Measurements from ENCODE around the gene TBC1D5.

DNA sequence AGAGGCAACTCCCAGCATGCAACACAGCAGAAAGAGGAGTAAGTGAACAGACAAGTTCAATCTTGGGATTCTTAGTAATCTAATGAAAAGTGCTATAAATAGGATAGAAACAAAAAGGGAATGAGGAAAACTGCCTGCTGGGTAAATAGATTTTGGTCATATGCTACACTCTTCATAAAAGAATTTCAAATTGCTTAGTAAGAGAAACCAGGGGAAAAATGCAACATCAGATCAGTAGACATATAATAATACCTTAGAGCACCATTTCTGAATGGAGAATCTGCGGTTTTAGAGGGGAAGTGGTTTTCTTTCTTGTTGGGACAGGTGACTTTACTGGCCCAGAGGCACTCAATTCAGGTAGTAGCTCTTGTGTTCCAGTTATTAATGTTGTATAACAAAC is 13.4 kb upstream of the TBC1D5 start:
- TF ChIP-seq, protein P1, sequence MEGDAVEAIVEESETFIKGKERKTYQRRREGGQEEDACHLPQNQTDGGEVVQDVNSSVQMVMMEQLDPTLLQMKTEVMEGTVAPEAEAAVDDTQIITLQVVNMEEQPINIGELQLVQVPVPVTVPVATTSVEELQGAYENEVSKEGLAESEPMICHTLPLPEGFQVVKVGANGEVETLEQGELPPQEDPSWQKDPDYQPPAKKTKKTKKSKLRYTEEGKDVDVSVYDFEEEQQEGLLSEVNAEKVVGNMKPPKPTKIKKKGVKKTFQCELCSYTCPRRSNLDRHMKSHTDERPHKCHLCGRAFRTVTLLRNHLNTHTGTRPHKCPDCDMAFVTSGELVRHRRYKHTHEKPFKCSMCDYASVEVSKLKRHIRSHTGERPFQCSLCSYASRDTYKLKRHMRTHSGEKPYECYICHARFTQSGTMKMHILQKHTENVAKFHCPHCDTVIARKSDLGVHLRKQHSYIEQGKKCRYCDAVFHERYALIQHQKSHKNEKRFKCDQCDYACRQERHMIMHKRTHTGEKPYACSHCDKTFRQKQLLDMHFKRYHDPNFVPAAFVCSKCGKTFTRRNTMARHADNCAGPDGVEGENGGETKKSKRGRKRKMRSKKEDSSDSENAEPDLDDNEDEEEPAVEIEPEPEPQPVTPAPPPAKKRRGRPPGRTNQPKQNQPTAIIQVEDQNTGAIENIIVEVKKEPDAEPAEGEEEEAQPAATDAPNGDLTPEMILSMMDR (conservative IDR thresholded peaks at IDR 0.05): no peak
- TF ChIP-seq ZFX (IDR thresholded peaks at IDR 0.05): no peak
